ENCODE results near the gene PTMS.

DNA sequence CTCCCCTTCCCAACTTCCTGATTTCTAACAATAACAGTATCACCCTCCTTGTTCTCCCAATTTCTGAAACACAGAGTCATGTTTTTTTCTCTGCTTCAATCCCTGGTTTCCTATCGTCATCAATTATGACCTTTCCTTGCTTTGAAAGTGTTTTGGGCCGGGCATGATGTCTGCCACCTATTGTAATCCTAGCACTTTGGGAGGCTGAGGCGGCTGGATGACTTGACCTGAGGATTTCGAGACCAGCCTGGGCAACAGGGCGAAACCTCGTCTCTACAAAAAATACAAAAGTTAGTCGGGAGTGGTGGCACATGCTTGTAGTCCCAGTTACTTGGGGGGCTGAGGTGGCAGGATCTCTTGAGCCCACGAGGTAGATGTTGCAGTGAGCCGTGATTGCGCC lies 42.9 kb downstream of the PTMS start:
- TF ChIP-seq, protein P1, sequence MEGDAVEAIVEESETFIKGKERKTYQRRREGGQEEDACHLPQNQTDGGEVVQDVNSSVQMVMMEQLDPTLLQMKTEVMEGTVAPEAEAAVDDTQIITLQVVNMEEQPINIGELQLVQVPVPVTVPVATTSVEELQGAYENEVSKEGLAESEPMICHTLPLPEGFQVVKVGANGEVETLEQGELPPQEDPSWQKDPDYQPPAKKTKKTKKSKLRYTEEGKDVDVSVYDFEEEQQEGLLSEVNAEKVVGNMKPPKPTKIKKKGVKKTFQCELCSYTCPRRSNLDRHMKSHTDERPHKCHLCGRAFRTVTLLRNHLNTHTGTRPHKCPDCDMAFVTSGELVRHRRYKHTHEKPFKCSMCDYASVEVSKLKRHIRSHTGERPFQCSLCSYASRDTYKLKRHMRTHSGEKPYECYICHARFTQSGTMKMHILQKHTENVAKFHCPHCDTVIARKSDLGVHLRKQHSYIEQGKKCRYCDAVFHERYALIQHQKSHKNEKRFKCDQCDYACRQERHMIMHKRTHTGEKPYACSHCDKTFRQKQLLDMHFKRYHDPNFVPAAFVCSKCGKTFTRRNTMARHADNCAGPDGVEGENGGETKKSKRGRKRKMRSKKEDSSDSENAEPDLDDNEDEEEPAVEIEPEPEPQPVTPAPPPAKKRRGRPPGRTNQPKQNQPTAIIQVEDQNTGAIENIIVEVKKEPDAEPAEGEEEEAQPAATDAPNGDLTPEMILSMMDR (IDR thresholded peaks at IDR 0.05) = no peak
- TF ChIP-seq EZH2phosphoT487 (IDR thresholded peaks at IDR 0.05) (no peak), EZH2 (IDR thresholded peaks at IDR 0.05) (no peak)

Data from neural progenitor cell (in vitro differentiated cells).